ENCODE data around the gene NOTCH1. TPM values are rescaled to one million over a fixed set of nuclear protein-coding genes. Genes with fewer than 3 reads are reported as not detected.

NOTCH1 gene
- total and polyA plus RNA-seq, 12 donors, result 7.3 to 27.0 (median 19.9) TPM

- peak overlapping the region in 6 of 10 donors; percentile 12 to 39 (median 19) for H3K4me3 ChIP-seq
- peaks cover 60 to 99% (median 93%) of the 10 kb centered on the region in 9 donors for H3K4me1 ChIP-seq
- intact Hi-C loops (cut with DNase I), result loop anchor here in 2 of 10 donors (5.0 kb wide), 2 partner anchors 37 to 42 kb away; no protein-coding TSS in a partner anchor
Observed at GRCh38 chr9:136529516-136530460, 16.1 kb downstream of the NOTCH1 start.

GRCh38 chr9:136528716-136529341 is 17.0 kb downstream of the NOTCH1 start:
- peak overlapping the region; percentile 29 to 88 (median 72) for H3K27ac ChIP-seq
- DNase-seq, result no peak
- H3K4me3 ChIP-seq, result peak overlapping the region in 1 of 10 donors; percentile 39
- peaks cover 0 to 5% (median 0%) of the 10 kb centered on the region in 7 donors for H3K27me3 ChIP-seq
- intact Hi-C loops (cut with DNase I), result loop anchor here in 1 of 10 donors (5.0 kb wide), 1 partner anchor 42 kb away; no protein-coding TSS in a partner anchor
- H3K36me3 ChIP-seq, result peaks cover 0 to 18% (median 0%) of the 10 kb centered on the region in 9 donors
- 82 to 87% methylated on average over 12 of the region's 12 CpGs for WGBS, 2 donors
- no peak for TF ChIP-seq CTCF (IDR thresholded peaks at IDR 0.05)
- peaks cover 53 to 98% (median 89%) of the 10 kb centered on the region in 9 donors for H3K4me1 ChIP-seq
- H3K9me3 ChIP-seq, result no peaks in the 10 kb centered on the region
- no peak for ATAC-seq

More at GRCh38 chr9:136529516-136530460, 16.1 kb downstream of the NOTCH1 start:
- TF ChIP-seq CTCF (IDR thresholded peaks at IDR 0.05), result peak in 1 of 9 donors; percentile 13
- H3K27me3 ChIP-seq, result peaks cover 0 to 5% (median 0%) of the 10 kb centered on the region in 7 donors
- ATAC-seq, result peak in 6 of 8 donors; percentile 21 to 49 (median 30)
- H3K27ac ChIP-seq, result peak overlapping the region; percentile 29 to 88 (median 76)
- peak in 1 of 2 donors; percentile 62 for DNase-seq
- H3K36me3 ChIP-seq, result peaks cover 0 to 23% (median 0%) of the 10 kb centered on the region in 9 donors
- H3K9me3 ChIP-seq, result no peaks in the 10 kb centered on the region
- WGBS, 2 donors, result 49 to 51% methylated on average over 40 of the region's 40 CpGs

- ATAC-seq (peak in 1 of 8 donors; percentile 1), DNase-seq (no peak)
- 65 to 67% methylated on average over 28 to 34 of the region's 34 CpGs for WGBS, 2 donors
- H3K9me3 ChIP-seq, result no peaks in the 10 kb centered on the region
- H3K27ac ChIP-seq, result peak overlapping the region in 9 of 10 donors; percentile 66 to 88 (median 80)
- intact Hi-C loops (cut with DNase I), result loop anchor here in 1 of 10 donors (5.0 kb wide), 1 partner anchor 41 kb away; no protein-coding TSS in a partner anchor
- H3K4me3 ChIP-seq, result peak overlapping the region in 3 of 10 donors; percentile 2 to 7 (median 4)
- TF ChIP-seq CTCF (IDR thresholded peaks at IDR 0.05), result peak in 1 of 9 donors; percentile 3
- H3K36me3 ChIP-seq, result peaks cover 0 to 18% (median 3%) of the 10 kb centered on the region in 9 donors
- H3K4me1 ChIP-seq, result peaks cover 47 to 98% (median 82%) of the 10 kb centered on the region in 9 donors
- H3K27me3 ChIP-seq, result peaks cover 0 to 5% (median 0%) of the 10 kb centered on the region in 7 donors
Observed at GRCh38 chr9:136527721-136528710, 17.8 kb downstream of the NOTCH1 start.

All from heart right ventricle (tissue), 16 donors.